HepG2 (cell line): Measurements from ENCODE around the gene CRNKL1. TPM values are rescaled to one million over a fixed set of nuclear protein-coding genes. Genes with fewer than 3 reads are reported as not detected.

ENCODE experiments used
- AKNA ChIP-seq: sonication (generic); formaldehyde crosslinking; IDR thresholded peaks from 2 replicates; pipeline ENCODE4 v1.4.0; 2020; ENCODE audit warnings: missing genetic modification reagents, borderline replicate concordance
- E2F5 ChIP-seq: sonication (generic); formaldehyde crosslinking; conservative IDR thresholded peaks from 2 replicates; pipeline ENCODE4 v1.4.0; 2020; ENCODE audit warnings: missing genetic modification reagents
- HNRNPUL1 ChIP-seq: fragments of 200-400 bp; formaldehyde crosslinking; IDR thresholded peaks from 2 replicates; pipeline ENCODE4 v1.6.1; 2017; ENCODE audit warnings: low read depth, mild to moderate bottlenecking, low read length, moderate library complexity
- MEIS1 ChIP-seq: sonication (generic); formaldehyde crosslinking; IDR thresholded peaks from 2 replicates; pipeline ENCODE4 v1.9.0; 2021; ENCODE audit warnings: mild to moderate bottlenecking, missing genetic modification reagents, moderate library complexity, borderline replicate concordance
- NCOA1 ChIP-seq: sonication (generic); formaldehyde crosslinking; IDR thresholded peaks from 2 replicates; pipeline ENCODE4 v1.9.0; 2021; ENCODE audit warnings: missing genetic modification reagents
- SP1 ChIP-seq, 2 experiments: fragments of 450-650 bp in 1 of 2; sonication (generic) in 1 of 2; formaldehyde crosslinking in 1 of 2; IDR thresholded peaks; 2 replicates each; pipeline versions ENCODE4 v1.4.0 to v1.6.1; 2016 to 2020; ENCODE audit warnings: missing genetic modification reagents in 1 of 2
- SRSF9 ChIP-seq: fragments of 200-400 bp; formaldehyde crosslinking; IDR thresholded peaks from 2 replicates; pipeline ENCODE4 v1.6.1; 2018; ENCODE audit warnings: borderline replicate concordance, mild to moderate bottlenecking, low read depth, low read length; ENCODE audit not compliant: insufficient read depth, poor library complexity, severe bottlenecking
- SYNCRIP ChIP-seq: fragments of 200-400 bp; formaldehyde crosslinking; IDR thresholded peaks from 2 replicates; pipeline ENCODE4 v1.6.1; 2018; ENCODE audit warnings: mild to moderate bottlenecking, low read depth, low read length; ENCODE audit not compliant: insufficient read depth
- ZNF580 ChIP-seq: IDR thresholded peaks from 2 replicates; pipeline ENCODE4 v1.6.1; 2016; ENCODE audit warnings: low read depth, borderline replicate concordance
- ZNF598 ChIP-seq: sonication (generic); formaldehyde crosslinking; IDR thresholded peaks from 2 replicates; pipeline ENCODE4 v1.5.1; 2020; ENCODE audit warnings: mild to moderate bottlenecking, missing genetic modification reagents, borderline replicate concordance
- ZNF878 ChIP-seq: sonication (generic); formaldehyde crosslinking; IDR thresholded peaks from 2 replicates; pipeline ENCODE4 v1.8.1; 2023; ENCODE audit warnings: mild to moderate bottlenecking, missing genetic modification reagents, moderate library complexity
- ZNF891 ChIP-seq: sonication (generic); formaldehyde crosslinking; IDR thresholded peaks from 2 replicates; pipeline ENCODE4 v1.5.0; 2020; ENCODE audit warnings: mild to moderate bottlenecking, missing genetic modification reagents
- polyA plus RNA-seq, 8 experiments: library from polyadenylated mRNA; depleted of rRNA in 3 of 8; stranded (reverse) in 7 of 8; unstranded in 1 of 8; fragments of >200 nt; fragmentation: Illumina TruSeq in 4 of 8; extraction: Trizol in 4 of 8; gene quantifications; 2 replicates each; pipeline versions ENCODE4 v1.2.1 to v1.2.3, GENCODE V29; 2011 to 2016; ENCODE audit warnings: low read depth in 4 of 8, missing spikeins in 1 of 8, mixed read lengths in 1 of 8; ENCODE audit not compliant: insufficient read depth in 1 of 8
- total RNA-seq, 5 experiments: library from RNA; depleted of rRNA; stranded (reverse); fragments of >200 nt; fragmentation: Illumina TruSeq; extraction: Trizol; gene quantifications; 2 replicates each; pipeline ENCODE4 v1.2.3, GENCODE V29; 2016; ENCODE audit warnings: low read depth in 1 of 5
- TF ChIP-seq, protein P1 (sequence below), 2 experiments: sonication (generic) in 1 of 2; formaldehyde crosslinking in 1 of 2; IDR thresholded peaks; 2 replicates each; pipeline versions ENCODE4 v1.4.0 to v1.6.1; 2016 to 2020; ENCODE audit warnings: borderline replicate concordance in 1 of 2, low read depth in 1 of 2, mild to moderate bottlenecking in 1 of 2, missing genetic modification reagents in 1 of 2
- TF ChIP-seq, protein P2 (sequence below): sonication (generic); formaldehyde crosslinking; conservative IDR thresholded peaks from 2 replicates; pipeline ENCODE4 v1.5.0; 2020; ENCODE audit warnings: missing genetic modification reagents

The CRNKL1 gene
- total and polyA plus RNA-seq, 2 of the 13 experiments (the other 11 are each of a cell fraction or from before 2014, with no cell fraction given), result 12.3 to 64.5 TPM

DNA sequence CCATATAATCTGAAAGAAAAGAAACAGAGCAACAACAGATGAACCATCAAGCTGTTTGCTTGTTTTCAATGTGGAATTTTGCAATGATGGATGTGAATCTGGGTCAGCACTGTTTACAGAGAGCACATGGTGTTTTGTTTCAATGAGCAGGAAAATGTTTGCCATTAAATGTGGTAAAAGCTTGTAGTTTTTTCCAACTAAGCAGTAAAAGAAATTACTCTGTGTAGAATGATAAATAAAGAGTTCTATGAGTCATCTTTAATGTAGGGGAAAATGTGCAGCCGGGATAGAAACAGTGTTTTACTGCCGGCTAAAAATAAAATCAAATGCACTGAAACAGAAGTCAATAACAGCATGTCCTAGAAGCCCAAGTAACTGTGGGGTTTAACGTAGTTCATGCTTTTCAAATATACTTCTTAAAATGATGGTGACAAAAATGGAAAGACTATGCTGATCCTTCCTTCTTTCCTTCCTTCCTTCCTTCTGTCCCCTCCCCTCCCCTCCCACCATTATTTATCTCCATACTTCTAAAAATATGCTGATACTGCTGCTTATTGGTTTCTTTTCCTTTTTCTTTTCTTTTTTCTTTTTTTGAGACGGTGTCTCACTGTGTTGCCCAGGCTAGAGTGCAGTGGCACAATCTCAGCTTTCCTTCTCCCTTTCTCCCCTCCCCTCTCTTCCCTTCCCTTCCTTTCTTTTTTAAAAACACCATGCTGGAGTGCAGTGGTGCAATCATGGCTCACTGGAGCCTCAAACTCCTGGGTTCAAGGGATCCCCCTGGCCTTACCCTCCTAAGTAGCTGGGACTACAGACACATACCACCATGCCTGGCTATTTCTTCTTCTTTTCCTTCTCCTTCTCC is 41.4 kb downstream of the CRNKL1 start (continued):
- TF ChIP-seq AKNA, result no peak
- TF ChIP-seq SRSF9, result no peak
- TF ChIP-seq MEIS1 (CRISPR knock-in tag), result no peak
- TF ChIP-seq ZNF878 (CRISPR knock-in tag), result peak; percentile 41; the same call in 1 of the 2 replicates
- no peak for TF ChIP-seq NCOA1 (CRISPR knock-in tag)
- TF ChIP-seq SP1 (IDR thresholded peaks at IDR 0.05), result no peak
- TF ChIP-seq SP1 (CRISPR knock-in tag; IDR thresholded peaks at IDR 0.05), result no peak
- no peak for TF ChIP-seq E2F5 (CRISPR knock-in tag)
- TF ChIP-seq, protein P1, sequence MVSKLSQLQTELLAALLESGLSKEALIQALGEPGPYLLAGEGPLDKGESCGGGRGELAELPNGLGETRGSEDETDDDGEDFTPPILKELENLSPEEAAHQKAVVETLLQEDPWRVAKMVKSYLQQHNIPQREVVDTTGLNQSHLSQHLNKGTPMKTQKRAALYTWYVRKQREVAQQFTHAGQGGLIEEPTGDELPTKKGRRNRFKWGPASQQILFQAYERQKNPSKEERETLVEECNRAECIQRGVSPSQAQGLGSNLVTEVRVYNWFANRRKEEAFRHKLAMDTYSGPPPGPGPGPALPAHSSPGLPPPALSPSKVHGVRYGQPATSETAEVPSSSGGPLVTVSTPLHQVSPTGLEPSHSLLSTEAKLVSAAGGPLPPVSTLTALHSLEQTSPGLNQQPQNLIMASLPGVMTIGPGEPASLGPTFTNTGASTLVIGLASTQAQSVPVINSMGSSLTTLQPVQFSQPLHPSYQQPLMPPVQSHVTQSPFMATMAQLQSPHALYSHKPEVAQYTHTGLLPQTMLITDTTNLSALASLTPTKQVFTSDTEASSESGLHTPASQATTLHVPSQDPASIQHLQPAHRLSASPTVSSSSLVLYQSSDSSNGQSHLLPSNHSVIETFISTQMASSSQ (IDR thresholded peaks at IDR 0.05; ENCODE audit: low read depth), result no peak
- TF ChIP-seq, protein P1 (CRISPR knock-in tag; IDR thresholded peaks at IDR 0.05; ENCODE audit: borderline replicate concordance), result no peak; the same call in 1 of the 2 replicates
- no peak for TF ChIP-seq ZNF580 (CRISPR knock-in tag)
- TF ChIP-seq ZNF598 (CRISPR knock-in tag), result no peak
- TF ChIP-seq SYNCRIP, result no peak
- TF ChIP-seq HNRNPUL1, result no peak
- no peak for TF ChIP-seq ZNF891 (CRISPR knock-in tag)
- TF ChIP-seq, protein P2, sequence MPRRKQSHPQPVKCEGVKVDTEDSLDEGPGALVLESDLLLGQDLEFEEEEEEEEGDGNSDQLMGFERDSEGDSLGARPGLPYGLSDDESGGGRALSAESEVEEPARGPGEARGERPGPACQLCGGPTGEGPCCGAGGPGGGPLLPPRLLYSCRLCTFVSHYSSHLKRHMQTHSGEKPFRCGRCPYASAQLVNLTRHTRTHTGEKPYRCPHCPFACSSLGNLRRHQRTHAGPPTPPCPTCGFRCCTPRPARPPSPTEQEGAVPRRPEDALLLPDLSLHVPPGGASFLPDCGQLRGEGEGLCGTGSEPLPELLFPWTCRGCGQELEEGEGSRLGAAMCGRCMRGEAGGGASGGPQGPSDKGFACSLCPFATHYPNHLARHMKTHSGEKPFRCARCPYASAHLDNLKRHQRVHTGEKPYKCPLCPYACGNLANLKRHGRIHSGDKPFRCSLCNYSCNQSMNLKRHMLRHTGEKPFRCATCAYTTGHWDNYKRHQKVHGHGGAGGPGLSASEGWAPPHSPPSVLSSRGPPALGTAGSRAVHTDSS (CRISPR knock-in tag), result no peak
